Measurements from ENCODE around the gene THY1. TPM values are rescaled to one million over a fixed set of nuclear protein-coding genes. Genes with fewer than 3 reads are reported as not detected.

Gene THY1
- total RNA-seq, 3 donors from 2014 or later: 2.8 to 32.5 (median 28.3) TPM

GRCh38 chr11:119453881-119454280 lies 30.9 kb upstream of the THY1 start:
- no peak for ATAC-seq
- intact Hi-C loops (cut with DNase I, micrococcal nuclease): no loop called here

GRCh38 chr11:119450590-119451326 lies 27.8 kb upstream of the THY1 start:
- Histone ChIP-seq H3K9me3 (no peaks in the 10 kb centered on the region), H3K4me1 (ENCODE audit: low read depth) (no peaks in the 10 kb centered on the region), H3K36me3 (ENCODE audit: low read depth) (no peaks in the 10 kb centered on the region), H3K4me3 (no peak overlapping the region)
- no peak for TF ChIP-seq CTCF (IDR thresholded peaks at IDR 0.05)
- ATAC-seq (no peak), DNase-seq (no peak)
- intact Hi-C loops (cut with DNase I, micrococcal nuclease): no loop called here

More at GRCh38 chr11:119453881-119454280, 30.9 kb upstream of the THY1 start:
- no peak for TF ChIP-seq CTCF (IDR thresholded peaks at IDR 0.05)
- no peaks in the 10 kb centered on the region for H3K9me3 ChIP-seq
- H3K4me3 ChIP-seq: no peak overlapping the region
- no peaks in the 10 kb centered on the region for H3K4me1 ChIP-seq (ENCODE audit: low read depth)
- no peaks in the 10 kb centered on the region for H3K36me3 ChIP-seq (ENCODE audit: low read depth)
- DNase-seq: no peak

GRCh38 chr11:119449498-119449897 lies 26.5 kb upstream of the THY1 start:
- no peak for TF ChIP-seq CTCF (IDR thresholded peaks at IDR 0.05)
- intact Hi-C loops (cut with DNase I, micrococcal nuclease): no loop called here
- H3K9me3 ChIP-seq: no peaks in the 10 kb centered on the region

GRCh38 chr11:119448380-119448779 lies 25.4 kb upstream of the THY1 start:
- DNase-seq: no peak
- intact Hi-C loops (cut with DNase I, micrococcal nuclease): no loop called here
- H3K4me3 ChIP-seq: no peak overlapping the region
- no peaks in the 10 kb centered on the region for H3K4me1 ChIP-seq (ENCODE audit: low read depth)
- H3K36me3 ChIP-seq (ENCODE audit: low read depth): no peaks in the 10 kb centered on the region
- no peak for TF ChIP-seq CTCF (IDR thresholded peaks at IDR 0.05)
- ATAC-seq: no peak
- no peaks in the 10 kb centered on the region for H3K9me3 ChIP-seq

More at GRCh38 chr11:119449498-119449897, 26.5 kb upstream of the THY1 start:
- Histone ChIP-seq H3K36me3 (ENCODE audit: low read depth) (no peaks in the 10 kb centered on the region), H3K4me1 (ENCODE audit: low read depth) (no peaks in the 10 kb centered on the region), H3K4me3 (no peak overlapping the region)
- DNase-seq (no peak), ATAC-seq (no peak)

GRCh38 chr11:119447664-119448242 lies 24.8 kb upstream of the THY1 start:
- no peak for DNase-seq
- intact Hi-C loops (cut with DNase I, micrococcal nuclease): no loop called here
- TF ChIP-seq CTCF (IDR thresholded peaks at IDR 0.05): no peak
- H3K4me3 ChIP-seq: no peak overlapping the region
- no peaks in the 10 kb centered on the region for H3K4me1 ChIP-seq (ENCODE audit: low read depth)
- H3K9me3 ChIP-seq: no peaks in the 10 kb centered on the region
- no peak for ATAC-seq
- no peaks in the 10 kb centered on the region for H3K36me3 ChIP-seq (ENCODE audit: low read depth)
